H1 (cell line): ENCODE measurements around the gene SLC25A20. TPM values are rescaled to one million over a fixed set of nuclear protein-coding genes. Genes with fewer than 3 reads are reported as not detected.

Experiments used
- CBX8 ChIP-seq: fragments of 300-800, 300-1000 bp; sonication (generic); IDR thresholded peaks from 2 replicates; pipeline ENCODE4 v1.7.1; 2016; ENCODE audit warnings: low read depth, low read length, borderline replicate concordance
- CHD1 ChIP-seq: IDR thresholded peaks from 2 replicates; pipeline ENCODE4 v1.6.1; 2012; ENCODE audit warnings: low read depth, low read length, improper control_type of control experiment
- CTBP2 ChIP-seq: IDR thresholded peaks from 2 replicates; pipeline ENCODE4 v1.7.0; 2011; ENCODE audit warnings: borderline replicate concordance, mild to moderate bottlenecking, moderate library complexity, mixed read lengths, low read length; ENCODE audit not compliant: insufficient read depth, insufficient read length
- EP300 ChIP-seq, 2 experiments: IDR thresholded peaks; 1 replicate in 1 of 2; 2 replicates in 1 of 2; pipeline ENCODE4 v1.6.1; 2011 to 2012; ENCODE audit warnings: low read depth in 2 of 2, low read length in 2 of 2, mild to moderate bottlenecking in 2 of 2, borderline replicate concordance in 1 of 2, inconsistent platforms in 1 of 2, moderate library complexity in 1 of 2
- EZH2 ChIP-seq: fragments of 200-600 bp; sonication (generic); IDR thresholded peaks from 2 replicates; pipeline ENCODE4 v1.7.1; 2012; ENCODE audit warnings: low read depth, mild to moderate bottlenecking, moderate library complexity, low read length, inconsistent platforms; ENCODE audit not compliant: severe bottlenecking
- KDM4A ChIP-seq: IDR thresholded peaks from one replicate; pipeline ENCODE4 v1.7.1; 2012; ENCODE audit warnings: low read depth, mild to moderate bottlenecking, moderate library complexity, low read length, inconsistent platforms; ENCODE audit not compliant: severe bottlenecking
- MAFK ChIP-seq: IDR thresholded peaks from 2 replicates; pipeline ENCODE4 v1.6.1; 2012; ENCODE audit warnings: low read depth, mild to moderate bottlenecking, improper control_type of control experiment, low read length
- MAX ChIP-seq: IDR thresholded peaks from 2 replicates; pipeline ENCODE4 v1.6.1; 2012; ENCODE audit warnings: inconsistent platforms
- POU5F1 ChIP-seq: IDR thresholded peaks from 2 replicates; pipeline ENCODE4 v1.6.1; 2011; ENCODE audit warnings: low read depth, mild to moderate bottlenecking, low read length, moderate library complexity
- RBBP5 ChIP-seq: IDR thresholded peaks from 2 replicates; pipeline ENCODE4 v1.7.1; 2012; ENCODE audit warnings: low read depth, mild to moderate bottlenecking, inconsistent platforms, low read length, moderate library complexity, borderline replicate concordance
- RXRA ChIP-seq: IDR thresholded peaks from 2 replicates; pipeline ENCODE4 v1.6.1; 2011; ENCODE audit warnings: low read depth, mild to moderate bottlenecking, low read length, moderate library complexity; ENCODE audit not compliant: insufficient read depth
- SAP30 ChIP-seq: fragments of 300-600 bp; sonication (generic); IDR thresholded peaks from 2 replicates; pipeline ENCODE4 v1.7.1; 2012; ENCODE audit warnings: low read length, moderate library complexity, mild to moderate bottlenecking, inconsistent platforms; ENCODE audit not compliant: insufficient read depth, insufficient replicate concordance
- SIN3A ChIP-seq, 2 experiments: IDR thresholded peaks in 1 of 2; conservative IDR thresholded peaks in 1 of 2; 2 replicates each; pipeline ENCODE4 v1.6.1; 2011 to 2012; ENCODE audit warnings: low read length in 2 of 2, improper control_type of control experiment in 1 of 2, low read depth in 1 of 2, mild to moderate bottlenecking in 1 of 2
- SUZ12 ChIP-seq: fragments of 200-600 bp; sonication (generic); IDR thresholded peaks from 2 replicates; pipeline ENCODE4 v1.6.1; 2012; ENCODE audit warnings: mild to moderate bottlenecking, inconsistent platforms, low read length, moderate library complexity, mixed read lengths
- TAF7 ChIP-seq: optimal IDR thresholded peaks from 2 replicates; pipeline ENCODE3; 2011; ENCODE audit warnings: low read depth, mild to moderate bottlenecking, inconsistent platforms, low read length, moderate library complexity, borderline replicate concordance
- YY1 ChIP-seq: IDR thresholded peaks from 2 replicates; pipeline ENCODE4 v1.6.1; 2011; ENCODE audit warnings: low read depth, mild to moderate bottlenecking, low read length
- polyA plus RNA-seq, 7 experiments: library from polyadenylated mRNA; depleted of rRNA in 3 of 7; stranded (reverse) in 5 of 7; unstranded in 2 of 7; fragments of >200 nt in 5 of 7; fragments of 200-250 nt in 2 of 7; gene quantifications; 1 replicate in 5 of 7; 2 replicates in 1 of 7; 4 replicates in 1 of 7; pipeline versions ENCODE4 v1.2.1 to v1.2.3, GENCODE V29; 2011 to 2013; ENCODE audit warnings: missing spikeins in 2 of 7, mixed read lengths in 2 of 7
- total RNA-seq: library from RNA; stranded (reverse); fragmentation: NEBNext Ultra II Directional; extraction: Animal tissue kit (Norgen Biotek cat#: 25700); gene quantifications from 2 replicates; pipeline ENCODE4 v1.2.1, GENCODE V29; 2021

SLC25A20 gene
- total and polyA plus RNA-seq, 2 of the 8 experiments (the other 6 are each of a cell fraction or from before 2014, with no cell fraction given): 3.8 to 4.0 TPM

- TF ChIP-seq CBX8 (no peak), CHD1 (no peak), SAP30 (peak; percentile 86), EZH2 (no peak), RBBP5 (no peak), YY1 (no peak), MAFK (no peak), SIN3A (conservative IDR thresholded peaks at IDR 0.05 in 1 of 2, IDR thresholded peaks at IDR 0.05 in 1 of 2; ENCODE audit: low read depth in 1 of 2, low read length in 2 of 2) (peak in 1 of 2 experiments; percentile 61; a peak in 3 of 4 replicates), RXRA (no peak), POU5F1 (no peak), SUZ12 (no peak), CTBP2 (no peak), EP300 (IDR thresholded peaks at IDR 0.05; ENCODE audit: borderline replicate concordance in 1 of 2, low read depth in 2 of 2, low read length in 2 of 2) (no peak), MAX (peak; percentile 32; the same call in 1 of the 2 replicates), KDM4A (peak; percentile 22), TAF7 (no peak)
Observed at GRCh38 chr3:48919215-48920138, 20.8 kb upstream of the SLC25A20 start (continued).
